ENCODE results near the gene ATPAF2.

The ATPAF2 gene

GRCh38 chr17:18039535-18040260, 730 bp upstream of the ATPAF2 start:
- no peak for DNase-seq

DNA sequence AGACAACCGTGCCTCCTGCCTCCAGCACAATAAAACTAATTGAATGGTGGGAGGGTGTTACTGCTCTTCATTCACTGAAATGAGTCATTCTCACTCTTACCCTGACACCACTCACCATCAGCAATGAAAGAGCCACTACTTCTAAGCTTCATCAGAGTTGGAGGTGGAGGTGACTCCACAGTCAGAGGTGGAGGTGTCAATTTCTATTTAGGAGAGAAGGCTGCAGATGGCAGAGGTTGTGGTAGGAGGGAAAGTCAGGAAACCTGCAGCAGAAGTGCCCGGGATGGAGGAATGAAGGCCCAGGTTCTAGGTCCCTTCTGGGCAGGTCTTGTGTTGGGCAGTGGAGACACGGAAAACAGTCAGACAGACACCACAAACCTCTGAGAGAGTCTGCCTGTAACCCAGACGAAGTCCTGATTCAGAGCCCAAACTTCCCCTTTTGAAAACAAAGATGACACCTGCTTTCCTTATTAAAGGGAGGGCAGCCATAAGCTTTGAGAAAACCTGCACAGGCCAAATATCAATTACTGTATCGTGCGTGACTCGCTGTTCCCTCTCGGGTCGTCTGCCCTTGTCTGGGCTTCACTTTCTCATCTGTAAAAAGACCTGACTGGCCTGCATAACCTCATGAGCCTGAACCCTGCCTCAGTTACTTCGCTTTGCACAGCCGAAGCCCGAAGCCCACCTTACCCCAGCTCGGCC, 668 bp downstream of the ATPAF2 start:
- DNase-seq: no peak

GRCh38 chr17:18037486-18037885, 1.5 kb downstream of the ATPAF2 start:
- DNase-seq: no peak

- no peak for DNase-seq
Measured at GRCh38 chr17:18035704-18036103, 3.3 kb downstream of the ATPAF2 start.

DNA sequence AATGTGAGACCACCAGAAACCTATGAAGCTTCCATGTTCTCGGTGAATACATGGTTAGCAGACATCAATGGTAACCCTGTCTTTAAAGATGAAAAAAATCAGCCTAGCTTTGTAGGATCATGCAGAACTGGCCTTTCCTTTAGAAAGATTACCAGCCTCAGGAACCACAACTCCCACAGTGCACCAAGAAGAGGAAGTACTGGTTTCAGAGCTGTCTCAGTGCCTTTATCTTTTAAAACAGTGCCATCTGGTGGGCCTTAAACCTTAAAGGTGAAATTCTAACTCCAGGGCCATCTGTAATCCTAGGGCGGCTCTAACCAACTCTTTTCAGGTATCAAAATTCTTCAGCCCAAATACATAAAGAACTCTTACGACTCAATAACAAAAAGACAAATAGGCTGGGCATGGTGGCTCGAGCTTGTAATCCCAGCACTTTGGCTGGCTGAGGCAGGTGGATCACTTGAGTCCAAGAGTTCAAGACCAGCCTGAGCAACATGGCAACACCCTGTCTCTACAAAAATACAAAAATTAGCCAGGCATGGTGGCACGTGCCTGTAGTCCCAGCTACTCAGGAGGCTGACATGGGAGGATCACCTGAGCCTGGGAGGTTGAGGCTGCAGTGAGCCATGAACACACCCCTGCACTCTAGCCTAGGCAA, 5.4 kb downstream of the ATPAF2 start:
- peak; percentile 44 for DNase-seq

DNA sequence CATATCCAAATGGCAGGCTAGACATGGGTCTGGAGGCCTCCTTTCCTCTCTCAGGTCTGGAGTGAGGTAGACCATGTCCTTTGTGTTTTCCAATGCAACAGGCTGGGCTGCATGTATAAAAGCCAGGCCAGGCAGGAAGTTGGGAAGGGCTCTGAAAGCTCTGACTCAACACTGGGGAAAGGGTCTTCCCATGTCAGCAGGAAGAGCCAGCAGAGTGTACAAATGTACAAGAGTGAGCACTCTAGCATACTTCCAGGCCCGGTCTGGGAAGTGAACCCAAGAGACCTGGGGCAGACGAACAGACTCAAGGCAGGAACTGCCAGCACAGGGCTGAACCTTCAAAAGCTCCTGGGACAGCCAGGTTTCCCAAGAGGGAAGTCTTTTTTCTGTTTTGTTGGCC, 7.0 kb downstream of the ATPAF2 start:
- no peak for DNase-seq

GRCh38 chr17:18028952-18029540, 9.9 kb downstream of the ATPAF2 start:
- no peak for DNase-seq

- no peak for DNase-seq
Measured at GRCh38 chr17:18028114-18028951, 10.6 kb downstream of the ATPAF2 start.

GRCh38 chr17:18027280-18027679, 11.7 kb downstream of the ATPAF2 start:
- no peak for DNase-seq

- DNase-seq: no peak
Measured at GRCh38 chr17:18025945-18026776, 12.8 kb downstream of the ATPAF2 start.

DNA sequence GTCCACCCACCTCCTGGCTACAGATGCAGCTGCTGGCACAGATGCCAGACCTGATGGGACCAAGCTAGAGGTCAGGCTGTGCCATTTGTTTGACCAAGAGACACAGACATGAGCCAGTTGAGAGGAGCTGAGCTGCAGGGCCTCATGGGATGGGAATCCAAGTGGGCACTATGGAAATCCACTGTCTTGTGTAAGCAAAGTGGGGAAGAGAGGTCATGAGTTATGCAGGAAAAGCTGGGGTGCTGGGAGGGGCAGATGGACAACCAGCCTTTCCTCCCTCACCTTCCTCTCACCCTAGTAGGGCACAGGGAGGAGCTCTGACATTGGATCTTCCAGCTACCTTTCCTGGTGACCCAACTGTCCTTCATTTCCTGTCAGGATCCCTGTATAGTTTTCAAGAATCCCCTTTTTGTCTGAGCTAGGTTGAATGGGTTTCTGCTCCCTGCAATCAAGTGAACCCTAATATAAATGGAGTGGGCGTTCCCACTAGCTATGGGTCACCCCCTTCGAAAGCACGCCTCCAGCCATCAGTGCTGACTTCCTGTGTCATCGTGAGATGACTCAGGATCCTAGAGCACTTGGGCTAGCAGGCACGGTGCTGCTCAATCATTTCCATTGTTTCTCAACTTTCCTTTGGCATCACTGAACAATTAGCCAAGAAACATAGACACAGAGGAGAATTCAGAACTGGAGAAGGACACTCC, 13.6 kb downstream of the ATPAF2 start:
- DNase-seq: no peak

DNA sequence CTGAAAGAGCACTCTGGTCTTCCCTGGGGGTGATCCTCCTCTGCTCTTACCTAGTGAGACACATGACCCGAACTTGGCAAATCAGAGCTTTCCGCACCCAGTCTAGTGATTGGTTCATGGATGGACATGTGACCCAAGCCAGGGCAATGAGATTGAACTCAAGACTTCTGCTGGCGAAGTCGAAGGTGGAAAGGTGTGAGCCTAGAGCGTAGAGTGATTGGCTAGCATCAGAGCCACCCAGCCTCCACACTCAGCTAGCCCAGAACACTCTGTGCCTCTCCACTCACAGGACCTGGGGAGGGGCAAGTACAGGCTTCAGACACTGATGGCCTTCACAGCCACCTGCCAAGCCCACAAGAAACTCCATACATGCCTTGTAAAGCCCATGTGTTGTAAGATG, 17.6 kb downstream of the ATPAF2 start:
- DNase-seq: no peak

GRCh38 chr17:18020971-18021370, 18.0 kb downstream of the ATPAF2 start:
- no peak for DNase-seq

GRCh38 chr17:18019838-18020154, 19.2 kb downstream of the ATPAF2 start:
- DNase-seq: no peak

DNA sequence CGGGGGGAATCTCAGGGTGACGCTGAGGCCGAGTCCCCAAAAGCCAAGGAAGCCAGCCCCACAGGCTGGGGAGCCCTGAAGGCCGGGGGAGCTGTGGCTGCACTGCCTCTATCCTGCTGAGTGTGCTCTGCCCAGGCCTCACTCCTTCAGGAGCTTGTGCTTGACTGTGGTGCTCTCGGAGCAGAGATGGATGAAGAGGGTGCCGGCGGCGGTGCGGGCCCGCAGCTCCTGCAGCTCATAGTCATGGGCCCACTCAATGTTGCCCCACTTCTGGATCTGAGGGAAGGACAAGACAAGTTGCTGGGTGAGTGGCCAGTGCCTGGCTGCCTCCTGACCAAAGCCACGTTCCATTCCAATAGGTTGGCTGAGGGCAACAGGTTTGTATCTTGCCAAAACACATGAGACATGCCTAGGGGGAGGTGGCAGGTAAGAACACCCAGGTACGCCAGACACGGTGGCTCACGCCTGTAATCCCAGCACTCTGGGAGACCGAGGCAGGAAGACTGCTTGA, 20.5 kb downstream of the ATPAF2 start:
- DNase-seq: no peak

GRCh38 chr17:18017958-18018357, 21.0 kb downstream of the ATPAF2 start:
- DNase-seq: no peak

- DNase-seq: no peak
Measured at GRCh38 chr17:18016426-18016825, 22.5 kb downstream of the ATPAF2 start.

DNA sequence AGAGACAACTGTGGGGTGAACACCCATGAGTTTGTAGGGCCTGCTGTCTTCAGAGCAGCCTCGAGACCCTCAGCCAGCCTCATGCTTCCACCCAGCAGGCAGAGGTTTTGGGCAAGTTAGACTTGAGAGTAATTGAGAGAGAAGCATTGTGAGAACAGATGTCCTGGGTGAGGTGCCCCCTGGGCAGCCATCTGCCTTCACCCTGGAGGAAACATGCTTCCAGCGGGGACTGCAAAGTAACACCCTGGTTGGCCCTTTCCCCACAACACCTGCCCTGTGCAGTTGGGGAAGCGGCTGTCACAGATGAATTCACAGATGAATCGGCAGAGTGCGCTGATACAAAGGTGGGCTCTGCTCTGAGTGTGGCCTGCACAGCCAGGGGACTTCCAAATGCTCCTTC, 23.4 kb downstream of the ATPAF2 start:
- DNase-seq: no peak

DNA sequence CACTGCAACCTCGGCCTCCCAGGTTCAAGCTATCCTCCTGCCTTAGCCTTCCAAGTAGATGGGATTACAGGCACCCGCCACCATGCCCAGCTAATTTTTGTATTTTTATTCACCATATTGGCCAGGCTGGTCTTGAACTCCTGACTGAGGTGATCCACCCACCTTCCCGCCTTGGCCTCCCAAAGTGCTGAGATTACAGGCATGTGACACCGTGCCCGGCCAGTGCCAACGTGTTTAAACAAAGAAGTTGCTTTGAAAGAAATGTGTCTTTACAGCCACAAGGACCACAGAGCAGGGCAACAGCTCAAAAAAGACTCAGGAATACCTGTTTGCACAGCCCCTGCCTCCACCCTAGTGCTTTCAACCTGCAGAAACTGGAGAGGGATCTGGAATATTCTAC, 25.0 kb downstream of the ATPAF2 start:
- no peak for DNase-seq

- DNase-seq: no peak
Measured at GRCh38 chr17:18011286-18011685, 27.7 kb downstream of the ATPAF2 start.
